Measurements from ENCODE around the gene TSPAN17. TPM values are rescaled to one million over a fixed set of nuclear protein-coding genes. Genes with fewer than 3 reads are reported as not detected.

Gene TSPAN17
- total RNA-seq, 1 experiment from 2014 or later = 50.1 TPM

- H3K36me3 ChIP-seq (ENCODE audit: control insufficient read depth in 1 of 2, insufficient read depth in 2 of 2, low read length in 2 of 2) = no peaks in the 10 kb centered on the region
- intact Hi-C loops (cut with micrococcal nuclease) = loop anchor here (5.0 kb wide), 1 partner anchor 270 kb away; no protein-coding TSS in a partner anchor
- ChIA-PET CTCF (interaction anchor here (1.2 to 1.9 kb wide), 2 partner anchors 9 to 17 kb away, joined by 4 to 10 read pairs; no protein-coding TSS in a partner anchor), RAD21 (ENCODE audit: low non-redundant PET in 1 of 2, low total read pairs in 2 of 2, uncharacterized antibody in 2 of 2, unreplicated experiment in 2 of 2) (no interaction called here), POLR2A (no interaction called here)
- no peaks in the 10 kb centered on the region for H4K20me1 ChIP-seq (ENCODE audit: insufficient read depth)
- no peaks in the 10 kb centered on the region for H3K9me2 ChIP-seq (ENCODE audit: insufficient read depth)
- TF ChIP-seq POLR2A (IDR thresholded peaks at IDR 0.05; ENCODE audit: borderline replicate concordance, extremely low read depth, insufficient read depth, insufficient read length) = no peak
- TF ChIP-seq ZFX (IDR thresholded peaks at IDR 0.05) = no peak
- TF ChIP-seq EZH2 (IDR thresholded peaks at IDR 0.05) = no peak
- no peak for TF ChIP-seq YY1 (IDR thresholded peaks at IDR 0.05; ENCODE audit: extremely low read depth, insufficient replicate concordance, low read depth, low read length)
- TF ChIP-seq REST (IDR thresholded peaks at IDR 0.05; ENCODE audit: low read depth) = no peak
- no peak for TF ChIP-seq JUND (IDR thresholded peaks at IDR 0.05)
- no peak for TF ChIP-seq SP1 (IDR thresholded peaks at IDR 0.05; ENCODE audit: low read depth)
- TF ChIP-seq FOSL1 (IDR thresholded peaks at IDR 0.05; ENCODE audit: low read depth) = no peak
- TF ChIP-seq EZH2phosphoT487 (IDR thresholded peaks at IDR 0.05; ENCODE audit: borderline replicate concordance) = no peak
- no peak for TF ChIP-seq SIN3A (IDR thresholded peaks at IDR 0.05; ENCODE audit: low read depth)
- TF ChIP-seq CTCF (IDR thresholded peaks at IDR 0.05 in 2 of 3, conservative IDR thresholded peaks at IDR 0.05 in 1 of 3; ENCODE audit: borderline replicate concordance in 1 of 3, insufficient read depth in 1 of 3, low read depth in 2 of 3, low read length in 2 of 3) = no peak
- no peak for TF ChIP-seq ZBTB33 (IDR thresholded peaks at IDR 0.05; ENCODE audit: extremely low read depth, insufficient replicate concordance, low read length)
- TF ChIP-seq POLR2AphosphoS5 (IDR thresholded peaks at IDR 0.05; ENCODE audit: low read depth, low read length) = no peak
- no peak for TF ChIP-seq ELF1 (IDR thresholded peaks at IDR 0.05; ENCODE audit: borderline replicate concordance, low read depth)
- no peak for TF ChIP-seq CEBPB (IDR thresholded peaks at IDR 0.05; ENCODE audit: low read depth)
- TF ChIP-seq TCF7L2 (IDR thresholded peaks at IDR 0.05; ENCODE audit: borderline replicate concordance, extremely low read depth, insufficient read depth, insufficient read length) = no peak
- no peak for TF ChIP-seq SRF (IDR thresholded peaks at IDR 0.05; ENCODE audit: low read depth)
- no peak for TF ChIP-seq CBX3 (IDR thresholded peaks at IDR 0.05; ENCODE audit: low read depth)
- no peak overlapping the region for H3K27ac ChIP-seq (ENCODE audit: low read depth, low read length)
- no peaks in the 10 kb centered on the region for H3K79me2 ChIP-seq (ENCODE audit: insufficient read depth, low read length)
- no peak overlapping the region for H3K9ac ChIP-seq (ENCODE audit: low read length)
- ATAC-seq = no peak
- no peak overlapping the region for H2AFZ ChIP-seq (ENCODE audit: low read depth, low read length, poor library complexity, severe bottlenecking)
- peaks cover 7 to 16% of the 10 kb centered on the region in 2 experiments for H3K4me1 ChIP-seq (ENCODE audit: control insufficient read depth in 1 of 2, insufficient read depth in 2 of 2, low read length in 2 of 2)
- no TSS peak for BruUV-seq (replicated peaks)
- no peak overlapping the region for H3K4me3 ChIP-seq (replicated peaks in 1 of 2; ENCODE audit: low read depth in 1 of 2, low read length in 2 of 2)
- H3K27me3 ChIP-seq (ENCODE audit: insufficient read depth, low read length) = peaks cover 2% of the 10 kb centered on the region; the same call in 1 of the 2 replicates
- H3K4me2 ChIP-seq (ENCODE audit: low read length) = no peak overlapping the region
- DNase-seq (ENCODE audit: low read depth, low spot score) = no peak
- no peaks in the 10 kb centered on the region for H3K9me3 ChIP-seq (ENCODE audit: control insufficient read depth in 1 of 2, insufficient read depth in 1 of 2, low read depth in 1 of 2, low read length in 2 of 2)
Measured at GRCh38 chr5:176677209-176677939, 30.1 kb downstream of the TSPAN17 start.

Data from HCT116 (cell line).